ENCODE results near the gene CNOT6L. TPM values are rescaled to one million over a fixed set of nuclear protein-coding genes. Genes with fewer than 3 reads are reported as not detected.

The CNOT6L gene
- total RNA-seq, 1 experiment from 2014 or later = 29.4 TPM

DNA sequence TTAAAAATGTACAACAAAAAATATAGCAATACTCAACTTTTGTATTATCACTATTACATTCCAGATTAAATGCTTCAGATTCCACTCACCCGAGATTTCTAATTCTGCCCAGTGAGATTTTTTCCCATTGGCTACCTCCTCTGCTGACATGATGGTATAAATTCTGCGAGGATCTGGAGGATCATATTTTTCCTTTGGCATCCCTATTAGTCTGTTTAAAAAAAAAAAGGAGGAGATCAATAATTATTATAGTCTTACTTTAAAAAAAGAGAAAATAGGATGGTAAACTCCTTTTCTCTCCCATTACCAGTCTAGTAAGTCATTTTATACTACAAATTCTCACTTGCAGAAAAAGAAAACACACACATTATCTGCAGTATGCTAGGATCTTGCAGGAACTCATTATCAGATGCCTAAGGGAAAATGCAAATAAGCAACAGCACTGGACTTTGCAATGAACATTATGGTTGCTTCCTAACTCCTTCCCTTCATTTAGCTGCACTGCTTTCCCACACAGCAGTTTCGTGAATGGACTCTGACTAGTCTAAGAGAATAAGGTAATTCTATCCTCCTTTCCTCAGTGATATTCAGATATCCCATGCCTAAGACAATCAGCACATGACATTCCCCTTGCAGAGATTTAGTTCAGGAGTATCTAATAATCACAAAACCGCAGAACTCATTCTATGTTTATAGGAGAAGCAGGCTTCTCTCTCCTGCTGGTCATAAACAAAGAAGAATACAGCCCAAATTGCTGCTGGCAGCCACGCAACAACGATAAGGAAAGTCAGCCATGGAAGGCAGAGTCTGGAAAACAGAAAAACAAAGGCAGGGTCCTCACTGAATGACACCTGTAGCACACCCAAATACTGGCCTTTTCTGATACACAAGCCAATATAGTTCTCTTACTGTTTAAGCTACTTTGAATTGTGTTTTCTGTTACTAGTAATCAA is 42.7 kb downstream of the CNOT6L start:
- RAD21 ChIA-PET (ENCODE audit: low non-redundant PET in 1 of 2, low total read pairs in 2 of 2, uncharacterized antibody in 2 of 2, unreplicated experiment in 2 of 2) = no interaction called here
- Histone ChIP-seq H3K79me2 (ENCODE audit: insufficient read depth, low read length) (peaks cover 15% of the 10 kb centered on the region; the same call in 1 of the 2 replicates), H4K20me1 (ENCODE audit: insufficient read depth) (no peaks in the 10 kb centered on the region; the same call in 1 of the 2 replicates), H3K9me3 (ENCODE audit: control insufficient read depth in 1 of 2, insufficient read depth in 1 of 2, low read depth in 1 of 2, low read length in 2 of 2) (no peaks in the 10 kb centered on the region), H3K4me1 (ENCODE audit: control insufficient read depth in 1 of 2, insufficient read depth in 2 of 2, low read length in 2 of 2) (no peaks in the 10 kb centered on the region), H3K36me3 (ENCODE audit: control insufficient read depth in 1 of 2, insufficient read depth in 2 of 2, low read length in 2 of 2) (no peaks in the 10 kb centered on the region), H2AFZ (ENCODE audit: low read depth, low read length, poor library complexity, severe bottlenecking) (no peak overlapping the region), H3K4me2 (ENCODE audit: low read length) (no peak overlapping the region), H3K9me2 (ENCODE audit: insufficient read depth) (no peaks in the 10 kb centered on the region), H3K9ac (ENCODE audit: low read length) (no peak overlapping the region), H3K4me3 (replicated peaks in 1 of 2; ENCODE audit: low read depth in 1 of 2, low read length in 2 of 2) (no peak overlapping the region), H3K27me3 (ENCODE audit: insufficient read depth, low read length) (no peaks in the 10 kb centered on the region), H3K27ac (ENCODE audit: low read depth, low read length) (no peak overlapping the region)
- DNase-seq (ENCODE audit: low read depth, low spot score) (no peak), ATAC-seq (no peak)
- intact Hi-C loops (cut with micrococcal nuclease) = no loop called here
- TF ChIP-seq ELF1 (IDR thresholded peaks at IDR 0.05; ENCODE audit: borderline replicate concordance, low read depth) (no peak), RAD21 (IDR thresholded peaks at IDR 0.05; ENCODE audit: low read depth) (no peak), CEBPB (IDR thresholded peaks at IDR 0.05; ENCODE audit: low read depth) (no peak), CBX3 (IDR thresholded peaks at IDR 0.05; ENCODE audit: low read depth) (no peak), FOSL1 (IDR thresholded peaks at IDR 0.05; ENCODE audit: low read depth) (no peak), EZH2phosphoT487 (IDR thresholded peaks at IDR 0.05; ENCODE audit: borderline replicate concordance) (no peak), POLR2A (IDR thresholded peaks at IDR 0.05; ENCODE audit: borderline replicate concordance, extremely low read depth, insufficient read depth, insufficient read length) (no peak), SRF (IDR thresholded peaks at IDR 0.05; ENCODE audit: low read depth) (no peak), SP1 (IDR thresholded peaks at IDR 0.05; ENCODE audit: low read depth) (no peak), SIN3A (IDR thresholded peaks at IDR 0.05; ENCODE audit: low read depth) (no peak), JUND (IDR thresholded peaks at IDR 0.05) (no peak), TCF7L2 (IDR thresholded peaks at IDR 0.05; ENCODE audit: borderline replicate concordance, extremely low read depth, insufficient read depth, insufficient read length) (no peak), EGR1 (IDR thresholded peaks at IDR 0.05; ENCODE audit: low read depth) (no peak), EZH2 (IDR thresholded peaks at IDR 0.05) (no peak)
- TF ChIP-seq, protein P1, sequence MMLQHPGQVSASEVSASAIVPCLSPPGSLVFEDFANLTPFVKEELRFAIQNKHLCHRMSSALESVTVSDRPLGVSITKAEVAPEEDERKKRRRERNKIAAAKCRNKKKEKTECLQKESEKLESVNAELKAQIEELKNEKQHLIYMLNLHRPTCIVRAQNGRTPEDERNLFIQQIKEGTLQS (IDR thresholded peaks at IDR 0.05) = no peak
- TF ChIP-seq, protein P2, sequence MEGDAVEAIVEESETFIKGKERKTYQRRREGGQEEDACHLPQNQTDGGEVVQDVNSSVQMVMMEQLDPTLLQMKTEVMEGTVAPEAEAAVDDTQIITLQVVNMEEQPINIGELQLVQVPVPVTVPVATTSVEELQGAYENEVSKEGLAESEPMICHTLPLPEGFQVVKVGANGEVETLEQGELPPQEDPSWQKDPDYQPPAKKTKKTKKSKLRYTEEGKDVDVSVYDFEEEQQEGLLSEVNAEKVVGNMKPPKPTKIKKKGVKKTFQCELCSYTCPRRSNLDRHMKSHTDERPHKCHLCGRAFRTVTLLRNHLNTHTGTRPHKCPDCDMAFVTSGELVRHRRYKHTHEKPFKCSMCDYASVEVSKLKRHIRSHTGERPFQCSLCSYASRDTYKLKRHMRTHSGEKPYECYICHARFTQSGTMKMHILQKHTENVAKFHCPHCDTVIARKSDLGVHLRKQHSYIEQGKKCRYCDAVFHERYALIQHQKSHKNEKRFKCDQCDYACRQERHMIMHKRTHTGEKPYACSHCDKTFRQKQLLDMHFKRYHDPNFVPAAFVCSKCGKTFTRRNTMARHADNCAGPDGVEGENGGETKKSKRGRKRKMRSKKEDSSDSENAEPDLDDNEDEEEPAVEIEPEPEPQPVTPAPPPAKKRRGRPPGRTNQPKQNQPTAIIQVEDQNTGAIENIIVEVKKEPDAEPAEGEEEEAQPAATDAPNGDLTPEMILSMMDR (IDR thresholded peaks at IDR 0.05 in 2 of 3, conservative IDR thresholded peaks at IDR 0.05 in 1 of 3; ENCODE audit: borderline replicate concordance in 1 of 3, insufficient read depth in 1 of 3, low read depth in 2 of 3, low read length in 2 of 3) = no peak
- TF ChIP-seq, protein P3, sequence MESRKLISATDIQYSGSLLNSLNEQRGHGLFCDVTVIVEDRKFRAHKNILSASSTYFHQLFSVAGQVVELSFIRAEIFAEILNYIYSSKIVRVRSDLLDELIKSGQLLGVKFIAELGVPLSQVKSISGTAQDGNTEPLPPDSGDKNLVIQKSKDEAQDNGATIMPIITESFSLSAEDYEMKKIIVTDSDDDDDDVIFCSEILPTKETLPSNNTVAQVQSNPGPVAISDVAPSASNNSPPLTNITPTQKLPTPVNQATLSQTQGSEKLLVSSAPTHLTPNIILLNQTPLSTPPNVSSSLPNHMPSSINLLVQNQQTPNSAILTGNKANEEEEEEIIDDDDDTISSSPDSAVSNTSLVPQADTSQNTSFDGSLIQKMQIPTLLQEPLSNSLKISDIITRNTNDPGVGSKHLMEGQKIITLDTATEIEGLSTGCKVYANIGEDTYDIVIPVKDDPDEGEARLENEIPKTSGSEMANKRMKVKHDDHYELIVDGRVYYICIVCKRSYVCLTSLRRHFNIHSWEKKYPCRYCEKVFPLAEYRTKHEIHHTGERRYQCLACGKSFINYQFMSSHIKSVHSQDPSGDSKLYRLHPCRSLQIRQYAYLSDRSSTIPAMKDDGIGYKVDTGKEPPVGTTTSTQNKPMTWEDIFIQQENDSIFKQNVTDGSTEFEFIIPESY (IDR thresholded peaks at IDR 0.05; ENCODE audit: extremely low read depth, insufficient replicate concordance, low read length) = no peak
- BruUV-seq (replicated peaks) = no TSS peak
- CTCF ChIA-PET = no interaction called here
- POLR2A ChIA-PET = no interaction called here

Measured in HCT116 (cell line).